GM19099 (cell line): ENCODE results near the gene CASR.

Experiments
- POLR2A ChIP-seq: IDR thresholded peaks from 3 replicates; pipeline ENCODE4 v1.6.1; 2011; ENCODE audit warnings: low read depth; ENCODE audit not compliant: insufficient read length; ENCODE audit errors: extremely low read depth

Gene CASR

DNA sequence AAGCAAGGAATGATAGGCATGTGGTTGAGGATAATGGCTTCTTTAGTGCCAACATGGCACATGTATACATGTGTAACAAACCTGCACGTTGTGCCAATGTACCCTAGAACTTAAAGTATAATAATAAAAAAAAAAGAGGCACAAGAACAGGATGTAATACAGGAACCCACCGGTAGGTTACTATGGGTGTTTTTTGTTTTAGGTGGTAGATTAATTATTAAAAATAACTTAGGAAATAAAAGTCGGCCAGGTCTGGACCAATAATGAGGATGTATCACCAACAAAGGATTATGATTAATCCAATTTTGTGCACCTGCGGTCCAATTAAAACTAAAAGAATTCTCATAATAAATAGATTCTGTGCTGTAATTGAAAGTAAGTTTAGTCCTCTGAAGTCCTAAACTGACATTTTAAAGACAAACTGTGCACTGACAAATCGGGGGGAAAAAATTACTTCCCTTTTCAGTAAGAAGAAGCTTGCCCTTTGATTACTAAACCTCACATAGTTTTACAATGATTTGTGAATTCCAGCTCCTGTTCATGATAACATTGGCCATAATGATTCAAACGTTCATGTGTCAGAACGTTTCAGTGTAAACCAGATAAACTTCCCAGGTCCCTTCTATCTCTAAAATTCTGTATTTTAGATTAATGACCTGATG, 62.2 kb downstream of the CASR start:
- TF ChIP-seq POLR2A = no peak

DNA sequence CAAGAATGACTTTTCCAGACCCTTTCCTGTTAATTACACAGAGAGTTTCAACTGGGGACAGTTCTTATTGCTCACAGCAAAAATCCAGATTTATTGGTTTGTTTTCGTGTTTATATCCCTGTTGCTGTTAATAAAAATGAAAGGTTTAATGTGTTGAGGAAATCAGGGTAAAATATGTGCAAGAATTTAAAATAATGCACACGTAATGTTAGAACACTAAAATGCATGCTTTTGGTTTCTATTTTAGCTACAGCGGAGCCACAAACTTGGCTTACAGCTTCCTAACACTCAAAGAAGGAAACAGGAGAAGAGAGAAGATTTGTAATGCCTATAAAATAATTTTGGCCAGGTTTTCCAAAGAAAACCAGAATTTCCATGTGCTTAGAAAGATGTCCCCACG, 62.7 kb downstream of the CASR start:
- TF ChIP-seq POLR2A = no peak

DNA sequence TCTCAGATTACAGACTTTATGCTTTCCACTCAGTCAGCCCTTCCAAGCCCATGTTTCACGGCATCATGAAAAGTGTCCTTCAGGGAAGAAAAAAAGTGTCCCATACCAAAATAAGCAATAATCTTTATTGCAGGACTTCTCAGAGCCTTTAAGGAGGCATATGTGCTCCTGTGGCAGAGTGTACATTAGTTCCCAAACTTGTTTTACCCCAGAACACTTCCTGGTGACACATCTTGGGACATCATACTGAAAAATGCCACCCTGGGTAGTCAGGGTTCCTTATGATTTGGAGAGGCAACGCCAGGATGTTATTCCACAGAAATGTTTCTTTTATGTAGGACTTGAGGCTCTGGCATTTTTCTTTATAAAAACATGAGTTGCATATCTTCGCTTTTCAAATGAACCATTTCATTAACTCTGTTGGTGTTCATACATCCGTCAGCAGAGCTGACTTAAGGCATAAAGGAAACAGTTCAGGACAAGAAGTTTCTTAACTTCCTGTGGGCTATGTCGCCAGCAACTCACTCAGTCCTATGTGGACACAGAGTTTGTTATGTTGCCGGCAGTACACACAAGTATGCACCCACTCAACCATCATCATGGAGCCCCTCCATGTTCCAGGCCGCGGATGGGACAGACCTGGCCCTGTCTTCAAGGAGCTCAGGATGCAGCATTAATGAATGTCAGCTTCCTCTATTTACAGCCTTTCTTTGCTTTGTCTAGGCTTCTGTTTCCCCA, 63.8 kb downstream of the CASR start:
- TF ChIP-seq POLR2A = no peak

DNA sequence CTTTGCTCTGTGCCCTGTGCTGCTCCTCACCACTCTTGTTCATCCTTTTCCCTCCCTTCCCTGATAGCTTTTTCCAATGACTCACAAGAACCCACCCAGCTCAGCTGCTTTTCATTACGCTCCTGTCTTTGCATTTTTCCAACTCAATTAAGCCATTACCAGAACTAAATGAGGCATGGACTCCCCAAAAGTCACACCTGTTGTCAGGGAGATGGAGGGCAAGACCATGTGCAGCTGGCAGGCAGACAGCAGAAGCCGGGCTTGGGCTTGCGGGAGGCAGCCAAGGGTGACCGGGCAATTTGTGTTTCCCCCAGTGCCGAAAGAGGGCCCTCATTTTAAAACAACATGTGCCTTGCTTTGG, 64.3 kb downstream of the CASR start:
- no peak for TF ChIP-seq POLR2A

DNA sequence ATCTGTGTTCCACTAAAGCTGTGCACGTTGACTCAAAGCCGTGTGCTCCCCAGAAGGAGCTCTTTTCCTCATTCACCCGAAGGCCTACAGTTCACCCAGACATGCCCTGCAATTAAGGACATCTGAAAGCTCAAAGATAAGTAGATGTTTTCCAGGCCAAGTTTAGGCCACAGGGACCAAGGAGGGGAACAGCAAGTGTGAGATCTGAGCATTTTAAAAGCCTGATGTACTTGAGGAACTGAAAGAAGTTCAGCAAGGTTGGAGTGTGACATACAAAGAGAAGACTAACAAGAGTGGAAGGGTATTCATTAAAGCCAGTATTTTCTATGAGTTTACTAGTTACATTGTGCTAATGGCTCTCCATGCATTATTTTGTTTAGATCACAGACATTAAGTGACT, 68.0 kb downstream of the CASR start:
- TF ChIP-seq POLR2A = no peak

DNA sequence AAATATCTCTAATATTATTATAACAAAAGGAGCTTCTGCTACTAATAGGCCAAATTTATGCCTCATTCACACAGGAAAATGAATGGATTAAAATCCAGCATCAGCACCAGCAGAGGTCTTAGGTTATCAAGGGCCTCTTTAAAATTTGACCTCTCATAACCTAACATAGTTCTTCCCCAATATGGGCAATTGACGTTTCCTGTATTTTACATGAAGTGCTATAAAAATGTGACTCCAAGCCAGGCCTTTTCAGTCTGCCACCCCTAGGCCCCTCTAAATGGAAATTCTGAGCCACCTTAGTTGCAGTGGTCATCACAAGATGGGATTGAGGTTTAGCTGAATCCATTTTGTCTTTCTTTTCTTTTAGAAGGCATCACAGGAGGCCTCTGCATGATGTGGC, 70.1 kb downstream of the CASR start:
- TF ChIP-seq POLR2A = no peak

DNA sequence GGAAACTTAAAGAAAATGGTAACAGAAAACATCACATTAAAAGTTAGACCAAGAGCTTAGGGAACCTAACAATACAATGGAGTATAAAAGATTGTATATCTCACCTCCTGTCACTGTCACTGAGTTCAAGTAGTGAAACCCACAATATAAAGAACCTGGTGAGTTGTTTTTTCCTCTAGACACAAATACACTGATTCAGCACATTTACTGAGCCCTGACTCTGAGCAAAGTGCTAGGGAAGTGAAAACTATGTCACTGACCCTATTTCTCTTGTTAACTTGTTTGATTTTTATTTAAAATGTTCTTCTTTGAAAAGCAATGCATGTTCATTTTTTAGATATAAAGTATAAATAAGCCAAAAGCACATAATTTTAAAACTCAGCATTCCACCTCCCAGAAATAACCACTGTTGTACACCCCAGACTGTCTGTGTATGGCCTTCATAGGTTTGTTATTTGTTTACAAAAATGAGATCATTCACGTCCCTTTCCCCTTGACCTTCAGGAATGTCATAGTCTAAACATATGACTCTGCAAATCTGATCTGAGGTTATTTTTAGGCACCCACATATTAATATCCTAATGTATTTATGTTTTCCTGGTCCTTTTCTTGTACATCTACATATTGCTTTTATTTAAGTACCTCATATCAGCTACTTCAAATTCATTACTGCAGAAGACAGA, 72.4 kb downstream of the CASR start:
- no peak for TF ChIP-seq POLR2A

DNA sequence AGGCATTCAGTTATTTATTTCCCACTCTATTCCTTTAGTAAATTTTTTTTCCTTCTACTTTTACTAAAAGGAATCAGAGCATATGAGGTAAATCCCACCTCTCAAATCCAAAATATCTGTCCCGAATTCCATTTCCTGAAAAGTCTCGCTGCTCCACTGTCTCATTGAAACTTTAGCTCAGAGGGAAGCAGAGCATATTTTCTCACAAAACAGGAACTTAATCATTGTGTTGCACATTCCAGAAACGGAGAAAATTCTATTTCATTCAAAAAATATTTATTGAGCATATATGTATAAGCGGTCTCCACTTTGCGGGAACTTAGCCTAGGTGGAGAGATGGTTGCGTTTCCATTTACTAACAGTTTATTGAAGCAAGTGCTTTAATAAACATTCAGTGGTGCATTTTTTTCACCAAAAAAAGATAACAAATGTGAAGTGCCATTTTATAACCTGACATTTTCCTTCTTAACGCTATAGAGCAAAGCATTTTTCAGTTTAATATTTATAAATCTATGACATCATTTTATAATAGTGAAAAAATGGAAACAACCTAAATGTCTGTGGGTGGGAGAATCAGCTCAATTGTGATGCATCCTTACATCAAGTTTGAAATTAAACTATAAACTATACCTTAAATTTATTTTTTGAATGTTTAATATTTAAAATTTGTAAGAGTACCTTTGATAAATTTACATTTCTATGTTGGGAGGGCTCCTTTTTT, 74.3 kb downstream of the CASR start:
- no peak for TF ChIP-seq POLR2A

DNA sequence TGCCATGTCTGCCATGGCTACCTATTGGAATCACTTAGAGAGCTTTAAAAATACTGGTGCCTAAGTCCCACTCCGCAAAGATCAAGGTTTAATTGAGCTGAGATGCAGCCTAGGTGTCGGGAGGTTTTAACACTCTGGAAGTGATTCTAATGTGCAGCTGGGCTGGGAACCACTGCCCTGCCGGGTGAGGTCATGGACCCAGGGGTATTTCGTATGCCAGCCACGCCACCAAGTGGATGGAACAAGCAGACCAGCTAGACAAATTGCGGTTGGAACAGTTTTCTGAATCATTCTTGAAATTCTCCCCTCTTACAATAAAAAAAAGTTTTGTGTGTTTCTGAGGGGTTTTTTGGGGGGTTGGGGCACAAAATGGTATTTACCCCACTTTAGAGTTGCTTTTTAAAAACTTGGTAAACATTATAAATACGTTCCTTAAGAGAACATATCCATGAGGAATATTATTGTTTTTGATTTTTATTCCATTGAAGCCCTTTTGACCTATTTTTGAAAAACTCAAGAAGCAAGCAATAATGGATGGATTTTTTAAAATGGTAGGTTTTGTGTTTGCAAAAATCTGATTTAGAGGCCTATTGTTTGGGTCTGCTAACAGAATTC, 75.4 kb downstream of the CASR start:
- TF ChIP-seq POLR2A = no peak

DNA sequence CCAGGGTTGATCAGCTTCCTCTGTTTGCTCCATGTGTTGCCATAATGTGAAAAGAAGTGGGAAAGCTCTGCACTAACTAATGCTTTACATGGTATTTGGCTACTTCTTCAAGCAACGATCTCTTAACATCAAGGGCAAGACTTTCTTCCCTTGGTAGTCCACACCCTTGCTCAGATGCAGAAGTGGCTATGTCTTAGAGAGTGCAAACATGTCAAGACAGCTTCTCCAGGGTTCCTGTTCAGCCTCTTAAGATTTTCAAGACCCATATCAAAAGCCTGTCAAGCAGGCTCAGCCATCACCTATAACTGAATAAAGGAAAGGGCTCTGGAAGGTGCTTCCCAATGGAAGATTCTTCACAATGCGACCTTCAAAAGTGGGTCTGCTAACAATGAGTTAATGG, 76.7 kb downstream of the CASR start:
- no peak for TF ChIP-seq POLR2A

GRCh38 chr3:122263058-122263457, 79.6 kb downstream of the CASR start:
- TF ChIP-seq POLR2A = no peak

DNA sequence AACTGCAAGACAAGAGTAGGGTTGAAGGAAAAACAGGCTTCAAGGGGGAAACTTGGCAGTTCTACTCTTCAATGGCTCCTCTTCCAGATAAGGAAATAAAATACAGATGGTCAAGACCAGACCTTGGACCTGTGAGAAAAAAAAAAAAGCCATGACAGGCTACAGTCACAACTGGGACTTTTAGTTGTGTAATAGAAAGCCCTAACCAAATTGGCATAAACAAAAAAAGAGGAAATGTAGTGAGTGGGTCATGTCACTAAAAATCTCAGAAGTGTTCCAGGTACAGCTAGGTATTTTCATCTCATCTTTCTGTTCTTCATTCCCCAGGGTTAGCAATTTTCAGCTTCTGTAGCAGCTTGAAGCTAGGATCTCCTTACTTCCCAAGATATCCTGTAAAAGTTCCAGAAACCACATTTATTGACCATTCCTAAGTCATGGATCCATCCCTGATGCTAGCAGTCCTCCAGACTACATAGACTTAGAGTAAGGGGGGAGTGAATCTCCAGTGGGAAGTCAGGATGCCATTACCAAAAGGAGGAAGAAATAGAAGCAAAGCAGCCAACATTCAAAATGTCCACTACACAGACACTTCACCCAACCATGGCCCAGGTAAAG, 80.6 kb downstream of the CASR start:
- TF ChIP-seq POLR2A = no peak

DNA sequence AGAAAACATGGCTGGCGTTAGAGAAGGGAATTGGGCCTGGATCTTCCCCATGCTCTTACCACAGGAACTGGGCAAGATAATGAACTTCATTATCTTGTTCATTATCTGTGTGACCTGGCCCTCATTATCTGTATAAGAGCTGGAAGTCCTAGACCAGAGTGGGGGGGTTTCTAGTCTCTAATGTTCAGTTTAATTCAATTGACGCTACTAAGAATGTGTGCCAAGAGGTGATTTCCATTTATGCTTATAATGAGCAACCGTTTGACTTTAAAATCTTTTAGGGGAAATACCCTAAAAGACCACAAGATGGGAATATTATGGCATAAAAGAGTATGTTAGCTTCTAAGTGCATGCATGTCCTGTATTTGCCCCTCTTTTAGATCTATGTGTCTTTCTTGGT, 82.5 kb downstream of the CASR start:
- TF ChIP-seq POLR2A = no peak

DNA sequence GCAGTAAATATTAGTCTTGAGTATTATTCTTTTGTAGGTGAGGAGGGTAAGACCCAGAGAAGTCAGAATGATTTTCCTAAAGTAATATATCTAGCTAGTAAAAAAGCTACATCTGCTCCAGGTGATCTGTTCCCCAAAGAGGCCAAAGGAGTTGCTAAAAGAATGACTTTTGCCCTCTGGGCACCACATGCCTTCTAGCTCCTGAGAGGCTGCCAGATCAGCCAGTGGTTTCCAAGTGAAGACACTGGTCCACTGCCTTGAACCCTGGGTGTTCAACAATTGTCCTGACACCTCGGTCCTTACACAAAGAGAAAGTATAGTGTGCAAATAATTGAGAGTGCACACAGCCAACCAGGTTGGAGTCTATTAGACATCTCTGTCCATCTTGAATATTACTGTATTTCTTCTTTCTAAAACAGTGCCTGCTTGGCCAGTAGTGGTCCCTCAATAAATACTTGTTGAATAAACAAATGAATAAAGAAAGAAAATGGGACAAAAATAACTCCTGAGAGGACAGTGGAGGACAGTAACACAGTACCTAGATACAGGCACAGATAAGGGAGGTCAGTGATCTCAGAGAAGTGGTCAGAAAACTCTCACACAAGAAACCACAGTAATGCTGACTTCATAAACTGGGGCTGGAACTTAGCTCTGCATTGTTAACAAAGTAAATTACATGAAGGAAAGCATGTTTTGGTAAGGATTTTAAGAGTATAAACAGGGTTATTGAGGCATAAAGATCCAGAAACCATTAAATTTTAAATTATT, 85.0 kb downstream of the CASR start:
- no peak for TF ChIP-seq POLR2A
